NCI-H2029 treated with DMSO at 0.1 percent for 48 hours (cell line): ENCODE data around the gene SLC24A4.

ENCODE experiments used
- DNase-seq: peaks from one replicate; lab custom pipeline; 2025; lab: John Stamatoyannopoulos, UW

The SLC24A4 gene

GRCh38 chr14:92368001-92368400 lies 45.0 kb downstream of the SLC24A4 start:
- DNase-seq = no peak

- DNase-seq = no peak
Observed at GRCh38 chr14:92369097-92369496, 46.1 kb downstream of the SLC24A4 start.

- no peak for DNase-seq
Observed at GRCh38 chr14:92372230-92372629, 49.3 kb downstream of the SLC24A4 start.

- DNase-seq = no peak
Observed at GRCh38 chr14:92373336-92373735, 50.4 kb downstream of the SLC24A4 start.

GRCh38 chr14:92380131-92380530 lies 57.2 kb downstream of the SLC24A4 start:
- DNase-seq = no peak

GRCh38 chr14:92380582-92380981 lies 57.6 kb downstream of the SLC24A4 start:
- no peak for DNase-seq

GRCh38 chr14:92382677-92383076 lies 59.7 kb downstream of the SLC24A4 start:
- no peak for DNase-seq

GRCh38 chr14:92383805-92384204 lies 60.8 kb downstream of the SLC24A4 start:
- no peak for DNase-seq

- DNase-seq = no peak
Observed at GRCh38 chr14:92384461-92385133, 61.6 kb downstream of the SLC24A4 start.

- DNase-seq = no peak
Observed at GRCh38 chr14:92385561-92385960, 62.6 kb downstream of the SLC24A4 start.

- no peak for DNase-seq
Observed at GRCh38 chr14:92386165-92386564, 63.2 kb downstream of the SLC24A4 start.

- no peak for DNase-seq
Observed at GRCh38 chr14:92386637-92387036, 63.7 kb downstream of the SLC24A4 start.

- DNase-seq = no peak
Observed at GRCh38 chr14:92387578-92387977, 64.6 kb downstream of the SLC24A4 start.

- DNase-seq = no peak
Observed at GRCh38 chr14:92389598-92390158, 66.7 kb downstream of the SLC24A4 start.

GRCh38 chr14:92391726-92392125 lies 68.8 kb downstream of the SLC24A4 start:
- DNase-seq = no peak

GRCh38 chr14:92392711-92393110 lies 69.7 kb downstream of the SLC24A4 start:
- DNase-seq = no peak

- DNase-seq = no peak
Observed at GRCh38 chr14:92397150-92397952, 74.4 kb downstream of the SLC24A4 start.

GRCh38 chr14:92397953-92398564 lies 75.1 kb downstream of the SLC24A4 start:
- no peak for DNase-seq

- DNase-seq = no peak
Observed at GRCh38 chr14:92398888-92399636, 76.1 kb downstream of the SLC24A4 start.

GRCh38 chr14:92400579-92401444 lies 77.8 kb downstream of the SLC24A4 start:
- no peak for DNase-seq

- no peak for DNase-seq
Observed at GRCh38 chr14:92401561-92401960, 78.6 kb downstream of the SLC24A4 start.
